GM23338 (cell line): ENCODE measurements around the gene MLLT1. TPM values are rescaled to one million over a fixed set of nuclear protein-coding genes. Genes with fewer than 3 reads are reported as not detected.

Source experiments
- CREB1 ChIP-seq: fragments of 250-450 bp; sonication (Bioruptor Pico); IDR thresholded peaks from 2 replicates; pipeline ENCODE4 v1.5.0; 2020; ENCODE audit warnings: low read depth, mild to moderate bottlenecking, moderate library complexity
- EZH2 ChIP-seq: fragments of 200-600 bp; sonication (generic); IDR thresholded peaks from one replicate; pipeline ENCODE4 v1.8.0; 2017; ENCODE audit warnings: antibody characterized with exemption, mild to moderate bottlenecking, low read depth; ENCODE audit not compliant: unreplicated experiment
- JUNB ChIP-seq: IDR thresholded peaks from one replicate; pipeline ENCODE4 v1.6.1; 2016; ENCODE audit warnings: antibody characterized with exemption; ENCODE audit not compliant: unreplicated experiment
- POLR2AphosphoS5 ChIP-seq: IDR thresholded peaks from 2 replicates; pipeline ENCODE4 v1.6.1; 2016; ENCODE audit warnings: antibody characterized with exemption, low read depth
- STAT1 ChIP-seq: IDR thresholded peaks from one replicate; pipeline ENCODE4 v1.6.1; 2016; ENCODE audit warnings: antibody characterized with exemption; ENCODE audit not compliant: unreplicated experiment
- ZNF114 ChIP-seq: fragments of 250-450 bp; sonication (Bioruptor Pico); IDR thresholded peaks from 2 replicates; pipeline ENCODE4 v1.5.0; 2020; ENCODE audit warnings: mild to moderate bottlenecking, moderate library complexity
- ZNF331 ChIP-seq: fragments of 250-450 bp; sonication (Bioruptor Pico); IDR thresholded peaks from 2 replicates; pipeline ENCODE4 v1.5.0; 2020; ENCODE audit warnings: low read depth, mild to moderate bottlenecking, moderate library complexity
- polyA plus RNA-seq: library from polyadenylated mRNA; unstranded; fragments of >200 nt; fragmentation: Nextera tagmentation; extraction: Ambion mirVana; gene quantifications from 2 replicates; pipeline ENCODE4 v1.2.1, GENCODE V29; 2016
- total RNA-seq: library from RNA; depleted of rRNA; stranded (reverse); fragments of >200 nt; shearing (Covaris generic); gene quantifications from 2 replicates; pipeline ENCODE4 v1.2.3, GENCODE V29; 2014
- TF ChIP-seq, protein P1 (sequence below): fragments of 250-450 bp; sonication (Bioruptor Pico); IDR thresholded peaks from 2 replicates; pipeline ENCODE4 v1.5.0; 2020; ENCODE audit warnings: mild to moderate bottlenecking, moderate library complexity
- TF ChIP-seq, protein P2 (sequence below): IDR thresholded peaks from 2 replicates; pipeline ENCODE4 v1.6.1; 2016; ENCODE audit warnings: antibody characterized with exemption

The MLLT1 gene
- total and polyA plus RNA-seq, 2 experiments from 2014 or later: 17.8 to 23.4 TPM

GRCh38 chr19:6212403-6213265, 67.1 kb downstream of the MLLT1 start (continued):
- TF ChIP-seq, protein P1, sequence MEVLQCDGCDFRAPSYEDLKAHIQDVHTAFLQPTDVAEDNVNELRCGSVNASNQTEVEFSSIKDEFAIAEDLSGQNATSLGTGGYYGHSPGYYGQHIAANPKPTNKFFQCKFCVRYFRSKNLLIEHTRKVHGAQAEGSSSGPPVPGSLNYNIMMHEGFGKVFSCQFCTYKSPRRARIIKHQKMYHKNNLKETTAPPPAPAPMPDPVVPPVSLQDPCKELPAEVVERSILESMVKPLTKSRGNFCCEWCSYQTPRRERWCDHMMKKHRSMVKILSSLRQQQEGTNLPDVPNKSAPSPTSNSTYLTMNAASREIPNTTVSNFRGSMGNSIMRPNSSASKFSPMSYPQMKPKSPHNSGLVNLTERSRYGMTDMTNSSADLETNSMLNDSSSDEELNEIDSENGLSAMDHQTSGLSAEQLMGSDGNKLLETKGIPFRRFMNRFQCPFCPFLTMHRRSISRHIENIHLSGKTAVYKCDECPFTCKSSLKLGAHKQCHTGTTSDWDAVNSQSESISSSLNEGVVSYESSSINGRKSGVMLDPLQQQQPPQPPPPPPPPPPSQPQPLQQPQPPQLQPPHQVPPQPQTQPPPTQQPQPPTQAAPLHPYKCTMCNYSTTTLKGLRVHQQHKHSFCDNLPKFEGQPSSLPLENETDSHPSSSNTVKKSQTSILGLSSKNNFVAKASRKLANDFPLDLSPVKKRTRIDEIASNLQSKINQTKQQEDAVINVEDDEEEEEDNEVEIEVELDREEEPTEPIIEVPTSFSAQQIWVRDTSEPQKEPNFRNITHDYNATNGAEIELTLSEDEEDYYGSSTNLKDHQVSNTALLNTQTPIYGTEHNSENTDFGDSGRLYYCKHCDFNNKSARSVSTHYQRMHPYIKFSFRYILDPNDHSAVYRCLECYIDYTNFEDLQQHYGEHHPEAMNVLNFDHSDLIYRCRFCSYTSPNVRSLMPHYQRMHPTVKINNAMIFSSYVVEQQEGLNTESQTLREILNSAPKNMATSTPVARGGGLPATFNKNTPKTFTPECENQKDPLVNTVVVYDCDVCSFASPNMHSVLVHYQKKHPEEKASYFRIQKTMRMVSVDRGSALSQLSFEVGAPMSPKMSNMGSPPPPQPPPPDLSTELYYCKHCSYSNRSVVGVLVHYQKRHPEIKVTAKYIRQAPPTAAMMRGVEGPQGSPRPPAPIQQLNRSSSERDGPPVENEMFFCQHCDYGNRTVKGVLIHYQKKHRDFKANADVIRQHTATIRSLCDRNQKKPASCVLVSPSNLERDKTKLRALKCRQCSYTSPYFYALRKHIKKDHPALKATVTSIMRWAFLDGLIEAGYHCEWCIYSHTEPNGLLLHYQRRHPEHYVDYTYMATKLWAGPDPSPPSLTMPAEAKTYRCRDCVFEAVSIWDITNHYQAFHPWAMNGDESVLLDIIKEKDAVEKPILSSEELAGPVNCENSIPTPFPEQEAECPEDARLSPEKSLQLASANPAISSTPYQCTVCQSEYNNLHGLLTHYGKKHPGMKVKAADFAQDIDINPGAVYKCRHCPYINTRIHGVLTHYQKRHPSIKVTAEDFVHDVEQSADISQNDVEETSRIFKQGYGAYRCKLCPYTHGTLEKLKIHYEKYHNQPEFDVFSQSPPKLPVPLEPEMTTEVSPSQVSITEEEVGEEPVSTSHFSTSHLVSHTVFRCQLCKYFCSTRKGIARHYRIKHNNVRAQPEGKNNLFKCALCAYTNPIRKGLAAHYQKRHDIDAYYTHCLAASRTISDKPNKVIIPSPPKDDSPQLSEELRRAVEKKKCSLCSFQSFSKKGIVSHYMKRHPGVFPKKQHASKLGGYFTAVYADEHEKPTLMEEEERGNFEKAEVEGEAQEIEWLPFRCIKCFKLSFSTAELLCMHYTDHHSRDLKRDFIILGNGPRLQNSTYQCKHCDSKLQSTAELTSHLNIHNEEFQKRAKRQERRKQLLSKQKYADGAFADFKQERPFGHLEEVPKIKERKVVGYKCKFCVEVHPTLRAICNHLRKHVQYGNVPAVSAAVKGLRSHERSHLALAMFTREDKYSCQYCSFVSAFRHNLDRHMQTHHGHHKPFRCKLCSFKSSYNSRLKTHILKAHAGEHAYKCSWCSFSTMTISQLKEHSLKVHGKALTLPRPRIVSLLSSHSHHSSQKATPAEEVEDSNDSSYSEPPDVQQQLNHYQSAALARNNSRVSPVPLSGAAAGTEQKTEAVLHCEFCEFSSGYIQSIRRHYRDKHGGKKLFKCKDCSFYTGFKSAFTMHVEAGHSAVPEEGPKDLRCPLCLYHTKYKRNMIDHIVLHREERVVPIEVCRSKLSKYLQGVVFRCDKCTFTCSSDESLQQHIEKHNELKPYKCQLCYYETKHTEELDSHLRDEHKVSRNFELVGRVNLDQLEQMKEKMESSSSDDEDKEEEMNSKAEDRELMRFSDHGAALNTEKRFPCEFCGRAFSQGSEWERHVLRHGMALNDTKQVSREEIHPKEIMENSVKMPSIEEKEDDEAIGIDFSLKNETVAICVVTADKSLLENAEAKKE: no peak
- TF ChIP-seq ZNF114 (CRISPR knock-in tag) (no peak), POLR2AphosphoS5 (no peak), ZNF331 (CRISPR knock-in tag) (no peak), JUNB (no peak), CREB1 (CRISPR knock-in tag) (no peak), EZH2 (no peak), STAT1 (no peak)
- TF ChIP-seq, protein P2, sequence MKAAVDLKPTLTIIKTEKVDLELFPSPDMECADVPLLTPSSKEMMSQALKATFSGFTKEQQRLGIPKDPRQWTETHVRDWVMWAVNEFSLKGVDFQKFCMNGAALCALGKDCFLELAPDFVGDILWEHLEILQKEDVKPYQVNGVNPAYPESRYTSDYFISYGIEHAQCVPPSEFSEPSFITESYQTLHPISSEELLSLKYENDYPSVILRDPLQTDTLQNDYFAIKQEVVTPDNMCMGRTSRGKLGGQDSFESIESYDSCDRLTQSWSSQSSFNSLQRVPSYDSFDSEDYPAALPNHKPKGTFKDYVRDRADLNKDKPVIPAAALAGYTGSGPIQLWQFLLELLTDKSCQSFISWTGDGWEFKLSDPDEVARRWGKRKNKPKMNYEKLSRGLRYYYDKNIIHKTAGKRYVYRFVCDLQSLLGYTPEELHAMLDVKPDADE: no peak
